Measurements from ENCODE around the gene CARS1.
A peak's percentile ranks its signal among the peaks of the same experiment; 100 is the strongest.

The CARS1 gene

GRCh38 chr11:3093281-3094191 lies 36.3 kb upstream of the CARS1 start:
- ChIA-PET POLR2A (no interaction called here), CTCF (interaction anchor here (0.8 to 1.2 kb wide), 3 partner anchors 11 to 20 kb away, joined by 3 to 4 read pairs (median 3); no protein-coding TSS in a partner anchor)
- DNase-seq (ENCODE audit: extremely low spot score): peak; percentile 12
- no peak for TF ChIP-seq CTCF (IDR thresholded peaks at IDR 0.05; ENCODE audit: control extremely low read depth, extremely low read depth, low read depth, missing control alignments)

- CTCF ChIA-PET: interaction anchor here (0.8 to 3.6 kb wide), 6 partner anchors 10 to 139 kb away, joined by 3 to 54 read pairs (median 4); no protein-coding TSS in a partner anchor
- TF ChIP-seq CTCF (IDR thresholded peaks at IDR 0.05; ENCODE audit: control extremely low read depth, extremely low read depth, low read depth, missing control alignments): no peak
- POLR2A ChIA-PET: no interaction called here
- peak; percentile 17 for DNase-seq (ENCODE audit: extremely low spot score)
Observed at GRCh38 chr11:3092603-3093141, 35.4 kb upstream of the CARS1 start.

DNA sequence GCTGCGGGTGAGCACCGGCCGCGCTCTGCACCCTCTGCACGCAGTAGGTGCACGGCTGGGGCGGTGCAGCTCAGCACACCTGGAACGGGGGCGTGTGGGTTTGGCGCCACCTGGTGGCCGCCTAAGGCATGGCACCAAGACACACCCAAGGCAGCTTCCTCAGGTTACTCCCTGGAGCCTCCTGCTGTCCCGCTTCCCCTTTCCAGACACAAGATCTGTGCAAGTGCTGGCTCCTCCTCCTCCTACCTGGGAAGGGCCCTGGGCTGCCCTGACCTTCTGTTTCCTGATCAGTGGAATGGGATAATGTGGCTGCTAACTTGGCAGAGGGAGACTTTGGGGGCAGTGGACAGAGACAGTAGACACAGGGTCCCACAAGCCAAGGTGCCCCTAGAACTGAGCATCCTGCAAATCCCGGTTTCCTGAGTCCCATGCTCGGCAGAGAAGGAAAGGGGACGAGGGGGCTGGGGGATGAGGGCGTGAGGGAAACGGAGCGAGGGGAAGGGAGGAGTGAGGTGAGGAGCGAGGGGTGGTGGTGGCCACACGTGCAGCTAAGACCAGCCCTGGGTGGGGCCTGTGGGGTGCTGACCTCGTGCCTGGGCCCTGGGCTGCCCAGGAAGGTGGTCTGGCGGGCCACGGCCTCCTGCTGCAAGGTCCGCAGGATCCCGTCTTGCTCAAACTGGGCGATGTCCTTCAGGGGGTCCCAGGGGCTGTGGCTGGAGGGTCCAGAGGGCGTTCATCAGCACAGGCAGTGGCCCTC lies 34.8 kb upstream of the CARS1 start:
- ChIA-PET POLR2A (interaction anchor here (1.1 kb wide), 1 partner anchor 42 kb away, joined by 3 read pairs; no protein-coding TSS in a partner anchor), CTCF (interaction anchor here (0.6 to 4.9 kb wide), 50 partner anchors 9 to 559 kb away, joined by 3 to 115 read pairs (median 4); partner anchors contain the start of genes CARS1 and NAP1L4)
- DNase-seq (ENCODE audit: extremely low spot score): peak; percentile 93
- TF ChIP-seq CTCF (IDR thresholded peaks at IDR 0.05; ENCODE audit: control extremely low read depth, extremely low read depth, low read depth, missing control alignments): peak; percentile 95

GRCh38 chr11:3091081-3091845 lies 34.0 kb upstream of the CARS1 start:
- ChIA-PET POLR2A (interaction anchor here (1.1 kb wide), 1 partner anchor 42 kb away, joined by 3 read pairs; no protein-coding TSS in a partner anchor), CTCF (interaction anchor here (0.6 to 4.9 kb wide), 53 partner anchors 9 to 559 kb away, joined by 3 to 115 read pairs (median 4); partner anchors contain the start of genes CARS1 and NAP1L4)
- no peak for TF ChIP-seq CTCF (IDR thresholded peaks at IDR 0.05; ENCODE audit: control extremely low read depth, extremely low read depth, low read depth, missing control alignments)
- peak; percentile 18 for DNase-seq (ENCODE audit: extremely low spot score)

- DNase-seq (ENCODE audit: extremely low spot score): peak; percentile 14
- no peak for TF ChIP-seq CTCF (IDR thresholded peaks at IDR 0.05; ENCODE audit: control extremely low read depth, extremely low read depth, low read depth, missing control alignments)
- ChIA-PET CTCF (interaction anchor here (0.8 to 4.9 kb wide), 30 partner anchors 9 to 558 kb away, joined by 3 to 115 read pairs (median 8); partner anchors contain the start of gene CARS1), POLR2A (no interaction called here)
Observed at GRCh38 chr11:3090096-3090901, 33.1 kb upstream of the CARS1 start.

Measured in GM10248 (cell line).